ENCODE measurements around the gene LYRM2. TPM values are rescaled to one million over a fixed set of nuclear protein-coding genes. Genes with fewer than 3 reads are reported as not detected.
"Not testable (repeated sequence)": the region's sequence is repeated elsewhere in the genome, so short reads cannot be mapped to it uniquely, and the experiment has no call there.

LYRM2 gene
- total and polyA plus RNA-seq, 2 of the 8 experiments (the other 6 are each of a cell fraction or from before 2014, with no cell fraction given): 7.3 to 25.7 TPM

DNA sequence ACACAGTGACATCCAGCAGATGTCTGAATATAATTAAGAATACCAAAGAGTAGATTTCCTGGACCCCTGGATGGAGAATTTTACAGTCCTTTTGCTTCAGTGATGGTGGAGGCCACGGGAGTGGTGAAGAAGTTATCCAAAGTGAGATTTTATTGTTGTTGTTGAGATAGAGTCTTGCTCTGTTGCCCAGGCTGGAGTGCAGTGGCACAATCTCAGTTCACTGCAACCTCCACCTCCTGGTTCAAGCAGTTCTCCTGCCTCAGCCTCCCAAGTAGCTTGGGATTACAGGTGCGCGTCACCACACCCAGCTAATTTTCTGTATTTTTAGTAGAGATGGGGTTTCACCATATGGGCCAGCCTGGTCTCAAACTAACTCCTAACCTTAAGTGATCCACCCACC, 3.0 kb upstream of the LYRM2 start:
- H3K79me2 ChIP-seq (ENCODE audit: control insufficient read depth in 1 of 2, insufficient read depth in 2 of 2, low read length in 2 of 2); H3K4me1 ChIP-seq (replicated peaks in 1 of 4; ENCODE audit: control insufficient read depth in 3 of 4, insufficient read depth in 4 of 4, low read length in 3 of 4); H4K20me1 ChIP-seq (replicated peaks in 1 of 2; ENCODE audit: control insufficient read depth in 1 of 2, insufficient read depth in 2 of 2, low read length in 2 of 2); H3K14ac ChIP-seq (ENCODE audit: insufficient read length); DNase-seq (ENCODE audit: low read depth in 1 of 2, low spot score in 2 of 2); H2BK120ac ChIP-seq (replicated peaks; ENCODE audit: low read depth, low read length); H3K27ac ChIP-seq (ENCODE audit: low read depth, low read length); H3K27me3 ChIP-seq (replicated peaks in 1 of 4; ENCODE audit: control insufficient read depth in 3 of 4, extremely low read depth in 1 of 4, insufficient read depth in 3 of 4, low read length in 3 of 4); H2AFZ ChIP-seq (ENCODE audit: low read length); FAIRE-seq; H4K8ac ChIP-seq (ENCODE audit: extremely low read depth, insufficient read depth, low read length); H3K56ac ChIP-seq (replicated peaks; ENCODE audit: insufficient read length, low read depth, low read length); H4K91ac ChIP-seq (replicated peaks; ENCODE audit: insufficient read length, low read length); H3K23me2 ChIP-seq (ENCODE audit: low read depth, low read length); H3K23ac ChIP-seq (ENCODE audit: insufficient read length); H2BK12ac ChIP-seq (ENCODE audit: low read depth, low read length); H2BK5ac ChIP-seq (ENCODE audit: low read depth, low read length); H2BK15ac ChIP-seq (ENCODE audit: low read length); H2AK5ac ChIP-seq (ENCODE audit: low read depth, low read length); H3K79me1 ChIP-seq (ENCODE audit: low read depth, low read length); H3K4me3 ChIP-seq (ENCODE audit: extremely low read depth in 1 of 4, insufficient read depth in 2 of 4, low read depth in 3 of 4, low read length in 4 of 4); H4K5ac ChIP-seq (ENCODE audit: insufficient read length, low read depth, low read length); H3K4ac ChIP-seq (replicated peaks; ENCODE audit: insufficient read length, low read depth, low read length); H3K18ac ChIP-seq (ENCODE audit: extremely low read depth, low read length); H3K9ac ChIP-seq (replicated peaks in 1 of 4; ENCODE audit: extremely low read depth in 1 of 4, low read depth in 3 of 4, low read length in 3 of 4); H3K4me2 ChIP-seq (ENCODE audit: insufficient read depth in 1 of 2, low read depth in 2 of 2, low read length in 2 of 2); H3K9me3 ChIP-seq (ENCODE audit: insufficient read depth in 2 of 2, low read depth in 1 of 2, low read length in 1 of 2); H2BK20ac ChIP-seq (ENCODE audit: low read length): not testable (repeated sequence)
- POLR2A ChIA-PET (ENCODE audit: partially characterized antibody): interaction anchor here (0.9 to 1.5 kb wide), 2 partner anchors 38 to 51 kb away, joined by 3 to 5 read pairs; no protein-coding TSS in a partner anchor
- peaks cover 12 to 53% (median 45%) of the 10 kb centered on the region in 4 experiments for H3K36me3 ChIP-seq (ENCODE audit: control insufficient read depth in 2 of 4, insufficient read depth in 4 of 4, low read length in 3 of 4)
- TF ChIP-seq POLR2A (IDR thresholded peaks at IDR 0.05; ENCODE audit: control extremely low read depth in 1 of 2, low read depth in 2 of 2, low read length in 2 of 2): peak; percentile 13 to 17; a peak in 2 of 3 replicates
- WGBS, 2 experiments (ENCODE audit: extremely low coverage in 1 of 2, insufficient coverage in 1 of 2, insufficient read length in 1 of 2, insufficient replicate concordance in 2 of 2, low coverage in 1 of 2, low lambda C conversion rate in 2 of 2, missing lambda C conversion rate in 1 of 2): 93% methylated on average over 3 of the region's 3 CpGs; no CpG with 5 or more reads in 1 of the 2 experiments
- CTCF ChIA-PET (ENCODE audit: partially characterized antibody): interaction anchor here (1.2 to 1.3 kb wide), 2 partner anchors 41 to 209 kb away, joined by 3 read pairs; partner anchors contain the start of gene ANKRD6
